Left lung (tissue), 10 donors: ENCODE results near the gene PFKFB3. TPM values are rescaled to one million over a fixed set of nuclear protein-coding genes. Genes with fewer than 3 reads are reported as not detected.

ENCODE experiments used
- ATAC-seq: fragments of 200-7000 bp; cut with Tn5 transposase; one replicate; pipeline ENCODE4 v1.9.1; 2020; ENCODE audit warnings: moderate library complexity
- DNase-seq, 4 donors: peaks; one replicate each; pipeline ENCODE4 v3.0.0-alpha.2; 2013 to 2020
- H3K27ac ChIP-seq, 2 donors: fragments of 200-600 bp; sonication (generic) in 1 of 2; one replicate each; pipeline versions ENCODE4 v1.5.0 to v1.8.0; 2020 to 2021
- H3K27me3 ChIP-seq, 2 donors: fragments of 200-600 bp; sonication (generic) in 1 of 2; one replicate each; pipeline versions ENCODE4 v1.5.0 to v1.8.0; 2020 to 2021
- H3K36me3 ChIP-seq, 2 donors: fragments of 200-600 bp; sonication (generic) in 1 of 2; one replicate each; pipeline versions ENCODE4 v1.5.0 to v1.8.0; 2020 to 2021
- H3K4me1 ChIP-seq, 2 donors: fragments of 200-600 bp; one replicate each; pipeline ENCODE4 v1.8.0; 2021
- H3K4me3 ChIP-seq, 2 donors: fragments of 200-600 bp; sonication (generic) in 1 of 2; one replicate each; pipeline versions ENCODE4 v1.5.0 to v1.8.0; 2020 to 2021; ENCODE audit warnings: mild to moderate bottlenecking in 1 of 2
- H3K9me3 ChIP-seq, 2 donors: fragments of 200-600 bp; sonication (generic) in 1 of 2; one replicate each; pipeline versions ENCODE4 v1.5.0 to v1.8.0; 2020 to 2021
- CTCF ChIP-seq, 2 donors: fragments of 200-600 bp; sonication (generic) in 1 of 2; IDR thresholded peaks; one replicate each; pipeline versions ENCODE4 v1.5.0 to v1.8.0; 2021; ENCODE audit warnings: antibody characterized with exemption in 2 of 2
- intact Hi-C, 2 donors: fragments of 100-400 bp; cut with DNase I; formaldehyde crosslinking; loops; one replicate each; pipeline versions ENCODE4 v1.11.2 to v1.14.2; 2022
- polyA plus RNA-seq, 6 donors: library from polyadenylated mRNA; unstranded; fragments of 120-200 nt; gene quantifications; one replicate each; pipeline ENCODE4 v1.2.1, GENCODE V29; 2013; ENCODE audit not compliant: insufficient read length in 6 of 6
- total RNA-seq, 2 donors: library from RNA; stranded (reverse); fragmentation: NEBNext Ultra II Directional; extraction: Animal tissue kit (Norgen Biotek cat#: 25700); gene quantifications; one replicate each; pipeline ENCODE4 v1.2.1, GENCODE V29; 2021
- donor health status: DM: no; HTN: yes; CAD: no.
- donor health status: DM: no; HTN: no; CAD: no.

PFKFB3 gene
- total and polyA plus RNA-seq, 8 donors = 15.3 to 120 (median 22.5) TPM

- no peak for ATAC-seq
- no peaks in the 10 kb centered on the region for H3K27me3 ChIP-seq
- H3K27ac ChIP-seq = peak overlapping the region; percentile 70 to 97
- H3K4me1 ChIP-seq = peaks cover 4 to 87% of the 10 kb centered on the region in 2 donors
- TF ChIP-seq CTCF (IDR thresholded peaks at IDR 0.05) = no peak
- no peaks in the 10 kb centered on the region for H3K36me3 ChIP-seq
- no peak overlapping the region for H3K4me3 ChIP-seq
- H3K9me3 ChIP-seq = no peaks in the 10 kb centered on the region
- intact Hi-C loops = no loop called here
- DNase-seq = no peak
These were observed 69.4 kb downstream of the PFKFB3 start for GRCh38 chr10:6272126-6272525.

GRCh38 chr10:6273351-6273750, 70.6 kb downstream of the PFKFB3 start:
- H3K36me3 ChIP-seq = no peaks in the 10 kb centered on the region
- peak; percentile 62 for ATAC-seq
- intact Hi-C loops = no loop called here
- no peaks in the 10 kb centered on the region for H3K27me3 ChIP-seq
- H3K27ac ChIP-seq = peak overlapping the region; percentile 82 to 97
- H3K9me3 ChIP-seq = no peaks in the 10 kb centered on the region
- no peak overlapping the region for H3K4me3 ChIP-seq
- peak in 1 of 4 donors; percentile 62 for DNase-seq
- peaks cover 4 to 78% of the 10 kb centered on the region in 2 donors for H3K4me1 ChIP-seq
- no peak for TF ChIP-seq CTCF (IDR thresholded peaks at IDR 0.05)

DNA sequence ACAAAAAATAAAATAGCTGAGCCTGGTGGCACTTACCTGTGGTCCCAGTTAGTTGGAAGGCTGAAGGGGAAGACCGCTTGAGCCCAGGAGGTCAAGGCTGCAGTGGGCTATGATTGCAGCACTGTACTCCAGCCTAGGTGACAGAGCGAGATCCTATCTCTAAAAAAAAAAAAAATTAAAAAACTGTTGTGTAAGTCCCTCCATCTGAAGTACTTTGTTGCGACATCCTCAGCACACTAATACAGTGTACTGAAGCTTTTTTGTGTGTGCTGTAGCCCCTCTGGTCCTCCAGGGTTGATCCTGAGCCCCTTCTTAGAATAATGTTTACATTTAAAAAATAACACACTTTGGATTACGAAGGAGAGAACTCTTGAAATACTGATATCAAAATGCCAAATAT, 71.3 kb downstream of the PFKFB3 start:
- no peak for TF ChIP-seq CTCF (IDR thresholded peaks at IDR 0.05)
- Histone ChIP-seq H3K36me3 (no peaks in the 10 kb centered on the region), H3K9me3 (no peaks in the 10 kb centered on the region), H3K27ac (peak overlapping the region; percentile 82 to 97), H3K4me1 (peaks cover 4 to 73% of the 10 kb centered on the region in 2 donors), H3K4me3 (no peak overlapping the region), H3K27me3 (no peaks in the 10 kb centered on the region)
- intact Hi-C loops = no loop called here
- no peak for DNase-seq
- ATAC-seq = peak; percentile 37

DNA sequence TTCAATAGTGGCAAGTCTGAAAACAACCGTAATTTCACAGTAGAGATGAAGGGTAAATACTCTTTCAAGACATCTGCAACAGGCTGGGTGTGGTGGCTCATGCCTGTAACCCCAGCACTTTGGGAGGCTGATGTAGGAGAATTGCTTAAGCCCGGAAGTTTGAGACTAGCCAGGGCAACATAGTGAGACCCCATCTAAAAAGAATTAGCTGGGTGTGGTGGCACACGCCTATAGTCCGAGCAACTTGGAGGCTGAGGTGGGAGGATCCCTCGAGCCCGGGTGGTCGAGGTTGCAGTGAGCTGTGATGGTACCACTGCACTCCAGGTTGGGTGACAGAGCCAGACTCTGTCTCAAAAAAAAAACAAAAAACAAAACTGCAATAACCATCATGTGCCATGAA, 71.8 kb downstream of the PFKFB3 start:
- DNase-seq = no peak
- Histone ChIP-seq H3K9me3 (no peaks in the 10 kb centered on the region), H3K4me3 (no peak overlapping the region), H3K27me3 (no peaks in the 10 kb centered on the region), H3K4me1 (peaks cover 4 to 70% of the 10 kb centered on the region in 2 donors), H3K36me3 (no peaks in the 10 kb centered on the region), H3K27ac (peak overlapping the region; percentile 82 to 97)
- TF ChIP-seq CTCF (IDR thresholded peaks at IDR 0.05) = no peak
- peak; percentile 5 for ATAC-seq
- intact Hi-C loops = no loop called here

- intact Hi-C loops = no loop called here
- peak in 1 of 2 donors; percentile 22 for TF ChIP-seq CTCF (IDR thresholded peaks at IDR 0.05)
- Histone ChIP-seq H3K27me3 (no peaks in the 10 kb centered on the region), H3K4me3 (peak overlapping the region in 1 of 2 donors; percentile 14), H3K27ac (peak overlapping the region; percentile 82 to 97), H3K4me1 (peaks cover 4 to 68% of the 10 kb centered on the region in 2 donors), H3K36me3 (no peaks in the 10 kb centered on the region), H3K9me3 (no peaks in the 10 kb centered on the region)
- ATAC-seq (peak; percentile 73), DNase-seq (peak in 3 of 4 donors; percentile 44 to 98 (median 96))
These were observed 72.6 kb downstream of the PFKFB3 start for GRCh38 chr10:6275022-6275997.
